ENCODE measurements around the gene NOC2L. TPM values are rescaled to one million over a fixed set of nuclear protein-coding genes. Genes with fewer than 3 reads are reported as not detected.

The NOC2L gene
- total RNA-seq, 1 donor from 2014 or later = 40.8 TPM

- peaks cover 48% of the 10 kb centered on the region for H3K4me1 ChIP-seq
- intact Hi-C loops (cut with micrococcal nuclease) = no loop called here
- no peak for DNase-seq
- no peaks in the 10 kb centered on the region for H3K9me3 ChIP-seq (replicated peaks)
- no peak overlapping the region for H3K4me3 ChIP-seq
- no peaks in the 10 kb centered on the region for H3K36me3 ChIP-seq
- no peak for TF ChIP-seq CTCF (IDR thresholded peaks at IDR 0.05; ENCODE audit: borderline replicate concordance)
- H3K27ac ChIP-seq (replicated peaks) = no peak overlapping the region
- no peaks in the 10 kb centered on the region for H3K27me3 ChIP-seq (ENCODE audit: low read depth)
These were observed 45.3 kb upstream of the NOC2L start for GRCh38 chr1:1004420-1004779.

GRCh38 chr1:1003618-1004419 is 44.8 kb upstream of the NOC2L start:
- TF ChIP-seq CTCF (IDR thresholded peaks at IDR 0.05; ENCODE audit: borderline replicate concordance) = no peak
- H3K9me3 ChIP-seq (replicated peaks) = no peaks in the 10 kb centered on the region
- H3K27me3 ChIP-seq (ENCODE audit: low read depth) = no peaks in the 10 kb centered on the region
- no peaks in the 10 kb centered on the region for H3K36me3 ChIP-seq
- DNase-seq = no peak
- peaks cover 53% of the 10 kb centered on the region for H3K4me1 ChIP-seq
- H3K4me3 ChIP-seq = no peak overlapping the region
- intact Hi-C loops (cut with micrococcal nuclease) = no loop called here
- H3K27ac ChIP-seq (replicated peaks) = no peak overlapping the region

GRCh38 chr1:1001057-1001783 is 42.2 kb upstream of the NOC2L start:
- H3K9me3 ChIP-seq (replicated peaks) = no peaks in the 10 kb centered on the region
- no peak for DNase-seq
- intact Hi-C loops (cut with micrococcal nuclease) = no loop called here
- TF ChIP-seq CTCF (IDR thresholded peaks at IDR 0.05; ENCODE audit: borderline replicate concordance) = no peak
- H3K36me3 ChIP-seq = no peaks in the 10 kb centered on the region
- H3K4me1 ChIP-seq = peaks cover 68% of the 10 kb centered on the region
- peak overlapping the region; percentile 99 for H3K27ac ChIP-seq (replicated peaks)
- peak overlapping the region; percentile 77 for H3K4me3 ChIP-seq
- no peaks in the 10 kb centered on the region for H3K27me3 ChIP-seq (ENCODE audit: low read depth)

- Histone ChIP-seq H3K9me3 (replicated peaks) (no peaks in the 10 kb centered on the region), H3K27me3 (ENCODE audit: low read depth) (no peaks in the 10 kb centered on the region), H3K27ac (replicated peaks) (peak overlapping the region; percentile 99), H3K4me3 (peak overlapping the region; percentile 77), H3K4me1 (peaks cover 61% of the 10 kb centered on the region), H3K36me3 (no peaks in the 10 kb centered on the region)
- intact Hi-C loops (cut with micrococcal nuclease) = no loop called here
- no peak for TF ChIP-seq CTCF (IDR thresholded peaks at IDR 0.05; ENCODE audit: borderline replicate concordance)
- DNase-seq = peak; percentile 81
These were observed 41.5 kb upstream of the NOC2L start for GRCh38 chr1:1000357-1001056.

- Histone ChIP-seq H3K9me3 (replicated peaks) (no peaks in the 10 kb centered on the region), H3K36me3 (no peaks in the 10 kb centered on the region), H3K4me3 (peak within 1 kb of the TSS; percentile 77), H3K27me3 (ENCODE audit: low read depth) (no peaks in the 10 kb centered on the region), H3K27ac (replicated peaks) (peak within 1 kb of the TSS; percentile 99), H3K4me1 (peaks cover 54% of the 10 kb centered on the region)
- TF ChIP-seq CTCF (IDR thresholded peaks at IDR 0.05; ENCODE audit: borderline replicate concordance) = no peak
- peak; percentile 95 for DNase-seq
- intact Hi-C loops (cut with micrococcal nuclease) = no loop called here
These were observed 40.8 kb upstream of the NOC2L start, which contains the start of gene HES4 for GRCh38 chr1:999725-1000356. Gene HES4 (minus strand): TSS chr1:1000097. CDS start chr1:999973, 124 bp downstream.
